ENCODE results near the gene MCFD2.

DNA sequence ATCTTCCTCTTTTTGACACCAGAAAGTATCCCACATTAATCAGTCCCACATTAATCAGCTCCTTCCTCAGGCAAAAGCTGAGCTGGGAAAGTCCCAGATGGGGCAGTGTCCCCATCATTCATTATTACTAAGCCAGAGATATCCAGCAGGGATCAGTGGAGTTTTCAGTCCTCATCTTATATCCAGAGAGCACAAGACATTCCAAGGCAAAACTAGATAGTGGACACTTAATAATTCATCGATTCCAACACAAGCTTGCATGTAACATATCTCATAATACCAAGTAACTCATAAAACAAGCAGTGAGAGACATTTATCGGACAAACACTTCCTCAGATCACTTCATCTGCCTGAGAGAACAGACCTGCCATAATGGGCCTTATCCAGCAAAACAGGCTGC is 53.1 kb downstream of the MCFD2 start:
- TF ChIP-seq, protein P1, sequence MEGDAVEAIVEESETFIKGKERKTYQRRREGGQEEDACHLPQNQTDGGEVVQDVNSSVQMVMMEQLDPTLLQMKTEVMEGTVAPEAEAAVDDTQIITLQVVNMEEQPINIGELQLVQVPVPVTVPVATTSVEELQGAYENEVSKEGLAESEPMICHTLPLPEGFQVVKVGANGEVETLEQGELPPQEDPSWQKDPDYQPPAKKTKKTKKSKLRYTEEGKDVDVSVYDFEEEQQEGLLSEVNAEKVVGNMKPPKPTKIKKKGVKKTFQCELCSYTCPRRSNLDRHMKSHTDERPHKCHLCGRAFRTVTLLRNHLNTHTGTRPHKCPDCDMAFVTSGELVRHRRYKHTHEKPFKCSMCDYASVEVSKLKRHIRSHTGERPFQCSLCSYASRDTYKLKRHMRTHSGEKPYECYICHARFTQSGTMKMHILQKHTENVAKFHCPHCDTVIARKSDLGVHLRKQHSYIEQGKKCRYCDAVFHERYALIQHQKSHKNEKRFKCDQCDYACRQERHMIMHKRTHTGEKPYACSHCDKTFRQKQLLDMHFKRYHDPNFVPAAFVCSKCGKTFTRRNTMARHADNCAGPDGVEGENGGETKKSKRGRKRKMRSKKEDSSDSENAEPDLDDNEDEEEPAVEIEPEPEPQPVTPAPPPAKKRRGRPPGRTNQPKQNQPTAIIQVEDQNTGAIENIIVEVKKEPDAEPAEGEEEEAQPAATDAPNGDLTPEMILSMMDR (IDR thresholded peaks at IDR 0.05): no peak
- no peak for TF ChIP-seq POLR2A (IDR thresholded peaks at IDR 0.05)

Data from vagina (tissue), 2 donors.